IMR-90 (cell line): Measurements from ENCODE around the gene TGM5. TPM values are rescaled to one million over a fixed set of nuclear protein-coding genes. Genes with fewer than 3 reads are reported as not detected.

Source experiments
- ATAC-seq: fragments of 200-7000 bp; cut with Tn5 transposase; 2 replicates; pipeline ENCODE4 v1.9.1; 2020; ENCODE audit warnings: low read depth, mild to moderate bottlenecking, moderate library complexity
- BruUV-seq: library from RNA; stranded (reverse); fragments of 400-500 nt; replicated peaks from 2 replicates; lab custom pipeline; 2021; lab: Mats Ljungman, UMichigan
- CTCF ChIA-PET: fragments of 300-600 bp; formaldehyde crosslinking; extraction: SDS; loops from one replicate; lab custom pipeline; 2021; ENCODE audit warnings: antibody characterized with exemption; lab: Yijun Ruan, JAX
- POLR2A ChIA-PET: fragments of 300-600 bp; sonication (Branson Sonifier 250); formaldehyde crosslinking; loops from one replicate; lab custom pipeline; 2022; ENCODE audit warnings: antibody characterized with exemption; ENCODE audit not compliant: unreplicated experiment; lab: Charles Lee
- DNase-seq: peaks from one replicate; pipeline ENCODE4 v3.0.0; 2013
- H2AFZ ChIP-seq: replicated peaks from 2 replicates; pipeline ENCODE3; 2013; ENCODE audit warnings: low read length, mild to moderate bottlenecking; ENCODE audit not compliant: poor library complexity
- H2AK5ac ChIP-seq: 2 replicates; pipeline ENCODE4 v1.6.1; 2013; ENCODE audit warnings: low read depth, low read length, inconsistent platforms
- H2AK9ac ChIP-seq: replicated peaks from 2 replicates; pipeline ENCODE3; 2013; ENCODE audit warnings: mild to moderate bottlenecking, low read depth, low read length, moderate library complexity; ENCODE audit not compliant: poor library complexity
- H2BK120ac ChIP-seq: 2 replicates; pipeline ENCODE4 v1.6.1; 2013; ENCODE audit warnings: low read depth, low read length, inconsistent platforms
- H2BK15ac ChIP-seq: 3 replicates; pipeline ENCODE4 v1.6.1; 2013; ENCODE audit warnings: low read depth, low read length, inconsistent platforms
- H2BK20ac ChIP-seq: 2 replicates; pipeline ENCODE4 v1.6.1; 2013; ENCODE audit warnings: low read depth, mild to moderate bottlenecking, inconsistent platforms, low read length, moderate library complexity
- H2BK5ac ChIP-seq: 2 replicates; pipeline ENCODE4 v1.6.1; 2013; ENCODE audit warnings: mild to moderate bottlenecking, low read depth, low read length, inconsistent platforms; ENCODE audit not compliant: poor library complexity, severe bottlenecking
- H3K14ac ChIP-seq: replicated peaks from 2 replicates; pipeline ENCODE4 v1.6.1; 2013; ENCODE audit warnings: low read depth, low read length, inconsistent platforms
- H3K18ac ChIP-seq: 2 replicates; pipeline ENCODE4 v1.6.1; 2013; ENCODE audit warnings: low read depth, low read length, control low read depth
- H3K23ac ChIP-seq: 2 replicates; pipeline ENCODE4 v1.6.1; 2013; ENCODE audit warnings: low read depth, low read length, inconsistent platforms
- H3K27ac ChIP-seq: 2 replicates; pipeline ENCODE4 v1.5.1; 2013; ENCODE audit warnings: mild to moderate bottlenecking, control low read depth, low read length; ENCODE audit not compliant: insufficient read depth
- H3K27me3 ChIP-seq: 2 replicates; pipeline ENCODE4 v1.6.1; 2013; ENCODE audit warnings: low read length; ENCODE audit not compliant: control insufficient read depth, insufficient read depth
- H3K36me3 ChIP-seq: 2 replicates; pipeline ENCODE4 v1.6.1; 2013; ENCODE audit warnings: low read length, mixed read lengths; ENCODE audit not compliant: control insufficient read depth, insufficient read depth
- H3K4ac ChIP-seq: 2 replicates; pipeline ENCODE4 v1.6.1; 2013; ENCODE audit warnings: low read depth, low read length, inconsistent platforms
- H3K4me1 ChIP-seq: 2 replicates; pipeline ENCODE4 v1.6.1; 2013; ENCODE audit warnings: low read length, mixed read lengths; ENCODE audit not compliant: control insufficient read depth, insufficient read depth
- H3K4me2 ChIP-seq: 2 replicates; pipeline ENCODE4 v1.6.1; 2013; ENCODE audit warnings: low read depth, mild to moderate bottlenecking, control low read depth, low read length, moderate library complexity
- H3K4me3 ChIP-seq: 2 replicates; pipeline ENCODE4 v1.5.1; 2013; ENCODE audit warnings: low read depth, mild to moderate bottlenecking, control low read depth, low read length, moderate library complexity; ENCODE audit not compliant: insufficient read depth
- H3K56ac ChIP-seq: 2 replicates; pipeline ENCODE4 v1.6.1; 2013; ENCODE audit warnings: low read length, inconsistent platforms; ENCODE audit not compliant: insufficient read depth; ENCODE audit errors: extremely low read depth
- H3K79me1 ChIP-seq, 2 experiments: 2 replicates each; pipeline ENCODE4 v1.6.1; 2013; ENCODE audit warnings: low read length in 2 of 2, inconsistent platforms in 1 of 2, low read depth in 1 of 2
- H3K9ac ChIP-seq: 2 replicates; pipeline ENCODE4 v1.6.1; 2013; ENCODE audit warnings: low read depth, low read length, control low read depth
- H3K9me1 ChIP-seq: 2 replicates; pipeline ENCODE4 v1.6.1; 2013; ENCODE audit warnings: low read length, inconsistent platforms; ENCODE audit not compliant: insufficient read depth
- H3K9me3 ChIP-seq: 2 replicates; pipeline ENCODE4 v1.6.1; 2013; ENCODE audit warnings: low read length; ENCODE audit not compliant: control insufficient read depth, insufficient read depth
- H4K20me1 ChIP-seq: 2 replicates; pipeline ENCODE4 v1.6.1; 2013; ENCODE audit warnings: low read length, inconsistent platforms; ENCODE audit not compliant: insufficient read depth
- H4K5ac ChIP-seq: 2 replicates; pipeline ENCODE4 v1.6.1; 2013; ENCODE audit warnings: mild to moderate bottlenecking, low read depth, low read length, control low read depth
- H4K8ac ChIP-seq, 2 experiments: 2 replicates each; pipeline ENCODE4 v1.6.1; 2013; ENCODE audit warnings: low read depth in 2 of 2, low read length in 2 of 2, control low read depth in 1 of 2, inconsistent platforms in 1 of 2
- H4K91ac ChIP-seq: 2 replicates; pipeline ENCODE4 v1.6.1; 2013; ENCODE audit warnings: low read depth, low read length, inconsistent platforms; ENCODE audit not compliant: insufficient read depth
- BHLHE40 ChIP-seq: fragments of 150-350 bp; IDR thresholded peaks from 2 replicates; pipeline ENCODE4 v1.6.1; 2016; ENCODE audit warnings: mild to moderate bottlenecking, low read depth, low read length
- CEBPB ChIP-seq: IDR thresholded peaks from 2 replicates; pipeline ENCODE4 v1.6.1; 2012; ENCODE audit warnings: low read depth, low read length, improper control_type of control experiment
- CHD1 ChIP-seq: IDR thresholded peaks from 2 replicates; pipeline ENCODE4 v1.6.1; 2012; ENCODE audit warnings: low read depth, low read length, improper control_type of control experiment
- CTCF ChIP-seq: conservative IDR thresholded peaks from 2 replicates; pipeline ENCODE4 v1.5.1; 2012; ENCODE audit warnings: mild to moderate bottlenecking, low read depth, low read length, improper control_type of control experiment
- FOS ChIP-seq: fragments of 150-350 bp; IDR thresholded peaks from 2 replicates; pipeline ENCODE4 v1.6.1; 2016; ENCODE audit warnings: low read depth, low read length
- MAFK ChIP-seq: IDR thresholded peaks from 2 replicates; pipeline ENCODE4 v1.6.1; 2012; ENCODE audit warnings: low read depth, low read length, improper control_type of control experiment
- MAZ ChIP-seq: IDR thresholded peaks from 2 replicates; pipeline ENCODE4 v1.6.1; 2012; ENCODE audit warnings: low read depth, mild to moderate bottlenecking, low read length, improper control_type of control experiment, moderate library complexity, borderline replicate concordance
- MXI1 ChIP-seq: IDR thresholded peaks from 2 replicates; pipeline ENCODE4 v1.6.1; 2012; ENCODE audit warnings: low read depth, mild to moderate bottlenecking, low read length, moderate library complexity, borderline replicate concordance
- NFE2L2 ChIP-seq: fragments of 150-350 bp; IDR thresholded peaks from 2 replicates; pipeline ENCODE4 v1.6.1; 2016; ENCODE audit warnings: low read depth, mild to moderate bottlenecking, low read length
- POLR2A ChIP-seq: IDR thresholded peaks from 2 replicates; pipeline ENCODE4 v1.6.1; 2012; ENCODE audit warnings: mild to moderate bottlenecking, low read depth, low read length
- RAD21 ChIP-seq: IDR thresholded peaks from 2 replicates; pipeline ENCODE4 v1.6.1; 2012; ENCODE audit warnings: low read length, improper control_type of control experiment
- RCOR1 ChIP-seq: IDR thresholded peaks from 2 replicates; pipeline ENCODE4 v1.6.1; 2012; ENCODE audit warnings: mild to moderate bottlenecking, low read length, improper control_type of control experiment; ENCODE audit not compliant: insufficient replicate concordance
- RFX5 ChIP-seq: IDR thresholded peaks from 2 replicates; pipeline ENCODE4 v1.8.0; 2012; ENCODE audit warnings: low read depth, mild to moderate bottlenecking, low read length, moderate library complexity
- SMC3 ChIP-seq: fragments of 150-350 bp; IDR thresholded peaks from 2 replicates; pipeline ENCODE4 v1.6.1; 2016; ENCODE audit warnings: low read depth, mild to moderate bottlenecking, antibody characterized with exemption, low read length, moderate library complexity
- WGBS, 2 experiments: methylation state at CpG; one replicate each; pipeline versions ENCODE4 v1.1.5 to v1.1.7; 2013; ENCODE audit warnings: missing lambda C conversion rate in 2 of 2; ENCODE audit not compliant: insufficient read length in 1 of 2; ENCODE audit errors: extremely low coverage in 2 of 2; 5-methylcytosine and 5-hydroxymethylcytosine counted together
- dilution Hi-C: fragments of 300-500 bp; cut with HindIII; formaldehyde crosslinking; loops from one replicate; pipeline ENCODE4 v1.14.3; 2018; ENCODE audit warnings: low sequenced_read_pairs; ENCODE audit not compliant: unreplicated experiment
- in situ Hi-C: fragments of 300-500 bp; cut with MboI; formaldehyde crosslinking; loops from 3 replicates; pipeline ENCODE4 v1.14.3; 2019; ENCODE audit warnings: low sequenced_read_pairs, inconsistent platforms, mixed read lengths
- intact Hi-C: fragments of 100-400 bp; cut with micrococcal nuclease; formaldehyde crosslinking; loops from 2 replicates; pipeline ENCODE4 v1.10.0; 2022
- polyA plus RNA-seq, 3 experiments: library from polyadenylated mRNA; depleted of rRNA; stranded (reverse); fragments of >200 nt; gene quantifications; 2 replicates each; pipeline ENCODE4 v1.2.3, GENCODE V29; 2012; ENCODE audit warnings: low replicate concordance in 1 of 3
- total RNA-seq: library from RNA; depleted of rRNA; stranded (reverse); fragments of >200 nt; gene quantifications from 2 replicates; pipeline ENCODE4 v1.2.3, GENCODE V29; 2012
- TF ChIP-seq, protein P1 (sequence below): fragments of 150-350 bp; IDR thresholded peaks from 2 replicates; pipeline ENCODE4 v1.6.1; 2017; ENCODE audit warnings: mild to moderate bottlenecking, antibody characterized with exemption, low read length, low read depth
- TF ChIP-seq, protein P2 (sequence below): fragments of 150-350 bp; IDR thresholded peaks from 2 replicates; pipeline ENCODE4 v1.6.1; 2016; ENCODE audit warnings: low read depth, mild to moderate bottlenecking, low read length, moderate library complexity, borderline replicate concordance

Gene TGM5
- total and polyA plus RNA-seq, 2 of the 4 experiments (the other 2 are of a cell fraction), result not detected

GRCh38 chr15:43293432-43293831 lies 26.7 kb upstream of the TGM5 start:
- H2AFZ ChIP-seq, result peak overlapping the region; percentile 79
- no peak overlapping the region for H3K23ac ChIP-seq
- H3K27me3 ChIP-seq, result peaks cover 40% of the 10 kb centered on the region
- H3K79me1 ChIP-seq, result no peaks in the 10 kb centered on the region
- BruUV-seq, result no TSS peak
- TF ChIP-seq POLR2A, result no peak
- no peak for TF ChIP-seq NFE2L2
- no peak for TF ChIP-seq RAD21
- no peak for TF ChIP-seq BHLHE40
- TF ChIP-seq FOS, result no peak
- no peak for TF ChIP-seq MXI1
- TF ChIP-seq CEBPB, result no peak
- TF ChIP-seq MAZ, result no peak
- TF ChIP-seq RCOR1, result no peak
- TF ChIP-seq, protein P1, sequence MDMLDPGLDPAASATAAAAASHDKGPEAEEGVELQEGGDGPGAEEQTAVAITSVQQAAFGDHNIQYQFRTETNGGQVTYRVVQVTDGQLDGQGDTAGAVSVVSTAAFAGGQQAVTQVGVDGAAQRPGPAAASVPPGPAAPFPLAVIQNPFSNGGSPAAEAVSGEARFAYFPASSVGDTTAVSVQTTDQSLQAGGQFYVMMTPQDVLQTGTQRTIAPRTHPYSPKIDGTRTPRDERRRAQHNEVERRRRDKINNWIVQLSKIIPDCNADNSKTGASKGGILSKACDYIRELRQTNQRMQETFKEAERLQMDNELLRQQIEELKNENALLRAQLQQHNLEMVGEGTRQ, result no peak
- no peak for TF ChIP-seq CTCF
- no peak for TF ChIP-seq SMC3
- TF ChIP-seq, protein P2, sequence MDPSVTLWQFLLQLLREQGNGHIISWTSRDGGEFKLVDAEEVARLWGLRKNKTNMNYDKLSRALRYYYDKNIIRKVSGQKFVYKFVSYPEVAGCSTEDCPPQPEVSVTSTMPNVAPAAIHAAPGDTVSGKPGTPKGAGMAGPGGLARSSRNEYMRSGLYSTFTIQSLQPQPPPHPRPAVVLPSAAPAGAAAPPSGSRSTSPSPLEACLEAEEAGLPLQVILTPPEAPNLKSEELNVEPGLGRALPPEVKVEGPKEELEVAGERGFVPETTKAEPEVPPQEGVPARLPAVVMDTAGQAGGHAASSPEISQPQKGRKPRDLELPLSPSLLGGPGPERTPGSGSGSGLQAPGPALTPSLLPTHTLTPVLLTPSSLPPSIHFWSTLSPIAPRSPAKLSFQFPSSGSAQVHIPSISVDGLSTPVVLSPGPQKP, result no peak
- no peak for TF ChIP-seq CHD1
- no peak for TF ChIP-seq MAFK
- no peak for TF ChIP-seq RFX5
- H4K5ac ChIP-seq, result no peak overlapping the region
- no peaks in the 10 kb centered on the region for H3K36me3 ChIP-seq
- no peaks in the 10 kb centered on the region for H3K9me3 ChIP-seq
- no peak for ATAC-seq
- intact Hi-C loops (no loop called here), in situ Hi-C loops (no loop called here), dilution Hi-C loops (no loop called here)
- no peak overlapping the region for H2BK5ac ChIP-seq
- H3K56ac ChIP-seq, result no peak overlapping the region
- H2BK120ac ChIP-seq, result no peak overlapping the region
- no peak overlapping the region for H3K14ac ChIP-seq
- H3K9ac ChIP-seq, result no peak overlapping the region
- H3K4me3 ChIP-seq, result no peak overlapping the region
- H4K91ac ChIP-seq, result no peak overlapping the region
- peaks cover 4% of the 10 kb centered on the region; the same call in 1 of the 2 replicates for H3K4me1 ChIP-seq
- H2BK20ac ChIP-seq, result no peak overlapping the region
- no peaks in the 10 kb centered on the region for H4K20me1 ChIP-seq
- no peak overlapping the region for H3K18ac ChIP-seq
- no peak overlapping the region for H2BK15ac ChIP-seq
- H3K4ac ChIP-seq, result no peak overlapping the region
- whole genome bisulfite sequencing, 2 experiments, result no CpG with 5 or more reads among the region's 24 CpGs
- ChIA-PET CTCF (no interaction called here), POLR2A (no interaction called here)
- no peak overlapping the region for H4K8ac ChIP-seq
- no peak overlapping the region for H2AK9ac ChIP-seq
- no peaks in the 10 kb centered on the region for H3K9me1 ChIP-seq
- H2AK5ac ChIP-seq, result no peak overlapping the region
- no peak overlapping the region for H3K27ac ChIP-seq
- DNase-seq, result no peak
- no peak overlapping the region for H3K4me2 ChIP-seq
